Kidney (tissue), 14 donors: ENCODE data around the gene ADAMTSL2. TPM values are rescaled to one million over a fixed set of nuclear protein-coding genes. Genes with fewer than 3 reads are reported as not detected.

ENCODE experiments used
- DNase-seq, 5 donors: peaks; one replicate each; pipeline ENCODE4 v3.0.0-alpha.2; 2013 to 2020
- FAIRE-seq: peaks from 2 replicates; lab custom pipeline; 2012; peaks lifted over from hg19 to GRCh38; lab: Jason Lieb, UNC
- H3K27ac ChIP-seq, 2 donors: one replicate each; pipeline ENCODE4 v1.7.0; 2013; ENCODE audit warnings: low read depth in 2 of 2, low read length in 2 of 2, inconsistent platforms in 1 of 2
- H3K27me3 ChIP-seq: one replicate; pipeline ENCODE4 v1.7.1; 2013; ENCODE audit warnings: low read length, inconsistent platforms; ENCODE audit not compliant: control insufficient read depth, insufficient read depth
- H3K36me3 ChIP-seq, 3 donors: one replicate each; pipeline versions ENCODE4 v1.7.0 to v1.7.1; 2013; ENCODE audit warnings: low read length in 3 of 3, control low read depth in 1 of 3, inconsistent platforms in 1 of 3; ENCODE audit not compliant: insufficient read depth in 3 of 3, control insufficient read depth in 2 of 3
- H3K4me1 ChIP-seq, 3 donors: one replicate each; pipeline versions ENCODE4 v1.7.0 to v1.7.1; 2013; ENCODE audit warnings: low read length in 3 of 3, inconsistent platforms in 1 of 3, low read depth in 1 of 3; ENCODE audit not compliant: control insufficient read depth in 2 of 3, insufficient read depth in 2 of 3
- H3K4me3 ChIP-seq, 3 donors: one replicate each; pipeline versions ENCODE4 v1.7.0 to v1.8.1; 2013; ENCODE audit warnings: low read length in 3 of 3, control low read depth in 1 of 3, inconsistent platforms in 1 of 3
- H3K9ac ChIP-seq, 3 donors: one replicate each; pipeline versions ENCODE4 v1.7.0 to v1.7.1; 2013; ENCODE audit warnings: low read length in 3 of 3, control low read depth in 1 of 3, inconsistent platforms in 1 of 3
- H3K9me3 ChIP-seq, 3 donors: one replicate each; pipeline versions ENCODE4 v1.7.0 to v1.7.1; 2013; ENCODE audit warnings: low read length in 3 of 3, control low read depth in 1 of 3, inconsistent platforms in 1 of 3; ENCODE audit not compliant: control insufficient read depth in 2 of 3, insufficient read depth in 1 of 3
- intact Hi-C: fragments of 100-400 bp; cut with DNase I; formaldehyde crosslinking; loops from one replicate; pipeline ENCODE4 v1.11.1; 2022
- polyA plus RNA-seq: library from polyadenylated mRNA; stranded (reverse); fragments of 350-450 nt; fragmentation: Illumina TruSeq; extraction: RNeasy Lipid Tissue Mini Kit (QIAGEN cat#74804); gene quantifications from one replicate; pipeline ENCODE4 v1.2.3, GENCODE V29; 2014; ENCODE audit warnings: low read depth, low replicate concordance; ENCODE audit not compliant: insufficient read depth
- total RNA-seq: library from RNA; stranded (reverse); fragmentation: NEBNext Ultra II Directional; extraction: Animal tissue kit (Norgen Biotek cat#: 25700); gene quantifications from one replicate; pipeline ENCODE4 v1.2.1, GENCODE V29; 2021
- TF ChIP-seq, protein P1 (sequence below): IDR thresholded peaks from 3 replicates; pipeline ENCODE4 v1.5.1; 2012; ENCODE audit warnings: mild to moderate bottlenecking, moderate library complexity, borderline replicate concordance; ENCODE audit not compliant: insufficient read depth; ENCODE audit errors: extremely low read depth
- donor health status: control.
- donor health status: control.
- donor health status: control.
- donor health status: control.
- donor health status: control.
- donor health status: DM: yes; HTN: yes; CAD: no.
- donor health status: Normal renal cell carcinoma (clear cell type).

Gene ADAMTSL2
- total and polyA plus RNA-seq, 2 donors from 2014 or later, result 20.0 to 32.1 TPM

DNA sequence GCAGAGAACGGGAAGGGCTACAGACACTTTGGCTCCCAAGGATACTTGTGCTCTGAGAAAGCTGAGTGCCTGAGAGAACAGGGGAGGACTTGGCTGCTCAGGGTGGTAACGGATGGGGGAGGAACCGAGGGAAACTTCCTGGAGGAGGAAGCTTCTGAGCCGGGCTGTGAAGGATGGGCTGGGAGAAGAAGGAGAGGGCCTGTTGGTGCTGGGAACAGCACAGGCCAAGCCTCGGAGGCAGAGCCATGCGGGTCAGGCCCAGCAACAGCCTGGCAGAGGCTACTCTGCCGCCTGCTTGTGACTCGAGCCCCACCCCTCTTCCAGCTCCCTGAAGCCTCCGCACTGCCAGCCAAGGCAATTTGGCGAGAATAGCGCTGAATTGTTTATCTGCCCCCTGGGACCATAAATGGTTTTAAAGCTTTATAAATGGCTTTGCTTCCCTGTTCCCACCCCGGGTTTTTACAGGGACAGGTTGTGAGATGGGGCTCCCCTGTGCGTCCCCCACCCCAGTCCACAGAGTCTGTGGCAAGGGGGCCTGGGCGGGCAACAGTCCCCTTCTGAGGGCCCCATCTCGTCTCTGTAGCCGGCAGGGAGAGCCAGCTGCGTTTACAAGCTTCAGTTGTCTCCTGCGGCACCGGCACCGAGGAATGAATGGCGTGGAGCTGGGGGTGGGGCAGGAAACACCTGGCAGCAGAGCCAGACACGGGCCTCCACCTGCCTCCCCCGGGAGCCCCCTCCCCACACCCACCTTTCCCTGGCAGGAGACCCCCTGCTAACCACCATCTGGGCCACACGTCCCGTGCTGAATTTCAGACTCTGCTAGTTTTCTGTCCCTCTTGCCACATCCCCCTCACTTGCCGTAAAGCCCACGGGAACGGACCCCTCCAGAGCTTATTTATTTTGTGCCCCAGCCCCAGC is 50.3 kb downstream of the ADAMTSL2 start:
- H3K27ac ChIP-seq, result no peak overlapping the region
- H3K27me3 ChIP-seq, result no peaks in the 10 kb centered on the region
- no peak overlapping the region for H3K9ac ChIP-seq
- H3K4me1 ChIP-seq, result peaks cover 0 to 3% (median 0%) of the 10 kb centered on the region in 3 donors
- FAIRE-seq, result no peak
- intact Hi-C loops, result no loop called here
- no peaks in the 10 kb centered on the region for H3K9me3 ChIP-seq
- no peaks in the 10 kb centered on the region for H3K36me3 ChIP-seq
- no peak overlapping the region for H3K4me3 ChIP-seq
- peak in 4 of 5 donors; percentile 39 to 77 (median 52) for DNase-seq
- TF ChIP-seq, protein P1, sequence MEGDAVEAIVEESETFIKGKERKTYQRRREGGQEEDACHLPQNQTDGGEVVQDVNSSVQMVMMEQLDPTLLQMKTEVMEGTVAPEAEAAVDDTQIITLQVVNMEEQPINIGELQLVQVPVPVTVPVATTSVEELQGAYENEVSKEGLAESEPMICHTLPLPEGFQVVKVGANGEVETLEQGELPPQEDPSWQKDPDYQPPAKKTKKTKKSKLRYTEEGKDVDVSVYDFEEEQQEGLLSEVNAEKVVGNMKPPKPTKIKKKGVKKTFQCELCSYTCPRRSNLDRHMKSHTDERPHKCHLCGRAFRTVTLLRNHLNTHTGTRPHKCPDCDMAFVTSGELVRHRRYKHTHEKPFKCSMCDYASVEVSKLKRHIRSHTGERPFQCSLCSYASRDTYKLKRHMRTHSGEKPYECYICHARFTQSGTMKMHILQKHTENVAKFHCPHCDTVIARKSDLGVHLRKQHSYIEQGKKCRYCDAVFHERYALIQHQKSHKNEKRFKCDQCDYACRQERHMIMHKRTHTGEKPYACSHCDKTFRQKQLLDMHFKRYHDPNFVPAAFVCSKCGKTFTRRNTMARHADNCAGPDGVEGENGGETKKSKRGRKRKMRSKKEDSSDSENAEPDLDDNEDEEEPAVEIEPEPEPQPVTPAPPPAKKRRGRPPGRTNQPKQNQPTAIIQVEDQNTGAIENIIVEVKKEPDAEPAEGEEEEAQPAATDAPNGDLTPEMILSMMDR, result no peak

DNA sequence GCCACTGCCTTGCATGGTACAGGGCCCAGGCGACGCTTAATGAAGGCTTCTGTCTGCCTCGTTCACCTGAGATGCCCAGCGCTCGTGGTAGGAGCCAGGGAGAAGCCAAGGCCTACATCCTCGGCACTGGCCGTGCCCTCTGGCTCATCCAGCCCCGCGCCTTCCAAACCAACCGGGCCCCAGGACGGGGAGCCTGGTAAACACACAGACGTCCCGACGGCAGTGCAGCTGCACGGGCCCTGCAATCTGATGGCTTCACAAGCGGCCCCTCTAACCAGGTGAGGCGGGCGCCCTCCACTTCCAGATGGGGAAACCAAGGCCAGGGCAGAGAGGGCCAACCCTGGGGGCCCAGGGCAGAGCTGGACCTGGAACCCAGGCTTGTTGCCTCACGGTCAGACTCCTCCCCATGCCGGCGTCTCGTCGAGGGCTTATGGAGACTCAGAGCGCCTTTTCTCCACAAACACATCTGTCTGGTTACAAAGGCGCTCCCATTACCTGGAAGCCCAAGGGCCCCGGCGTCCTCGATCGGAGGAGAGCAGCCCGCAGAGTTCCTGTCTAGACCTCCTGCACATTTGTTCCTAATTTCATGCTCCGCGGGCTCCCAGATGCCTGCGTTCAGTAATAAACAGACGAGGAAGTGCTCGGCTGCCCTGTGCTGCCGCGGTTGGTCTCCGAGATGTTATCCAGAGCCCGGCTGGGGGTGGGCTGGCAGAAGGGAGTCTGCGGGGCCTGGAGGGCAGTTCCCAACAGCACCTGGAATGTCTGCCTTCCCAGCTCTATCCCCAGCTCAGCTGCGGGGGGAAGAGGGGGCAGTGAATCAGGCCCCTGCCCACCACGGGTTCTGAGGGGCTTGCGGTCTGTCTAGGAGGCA is 51.2 kb downstream of the ADAMTSL2 start:
- Histone ChIP-seq H3K27ac (no peak overlapping the region), H3K9ac (no peak overlapping the region), H3K27me3 (no peaks in the 10 kb centered on the region), H3K36me3 (no peaks in the 10 kb centered on the region), H3K4me1 (peaks cover 0 to 3% (median 0%) of the 10 kb centered on the region in 3 donors), H3K9me3 (no peaks in the 10 kb centered on the region), H3K4me3 (no peak overlapping the region)
- FAIRE-seq (no peak), DNase-seq (peak in 4 of 5 donors; percentile 73 to 87 (median 80))
- intact Hi-C loops, result no loop called here
- TF ChIP-seq, protein P1, result no peak

DNA sequence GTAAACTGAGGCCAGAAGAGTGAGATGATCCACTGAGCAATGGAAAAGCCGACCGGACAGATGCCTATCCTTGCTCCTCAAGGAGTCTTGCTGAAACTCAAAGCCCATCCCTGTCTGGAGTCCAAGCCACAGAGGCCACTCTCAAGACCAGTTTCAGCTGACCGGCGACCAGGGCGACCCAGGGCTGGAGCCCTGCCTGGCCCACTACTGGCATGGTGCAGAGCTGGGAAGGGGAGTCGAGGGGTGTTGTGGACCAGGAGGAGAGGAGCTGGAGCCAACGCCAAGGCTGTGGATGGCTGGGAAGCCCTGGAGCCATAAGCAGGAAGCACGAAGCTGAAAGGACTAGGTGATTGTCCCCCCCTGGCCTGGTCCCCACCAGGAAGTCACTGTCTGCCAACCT is 52.5 kb downstream of the ADAMTSL2 start:
- intact Hi-C loops, result no loop called here
- H3K27me3 ChIP-seq, result no peaks in the 10 kb centered on the region
- no peaks in the 10 kb centered on the region for H3K9me3 ChIP-seq
- H3K27ac ChIP-seq, result no peak overlapping the region
- H3K4me1 ChIP-seq, result peaks cover 0 to 3% (median 0%) of the 10 kb centered on the region in 3 donors
- DNase-seq, result no peak
- H3K4me3 ChIP-seq, result no peak overlapping the region
- TF ChIP-seq, protein P1, result no peak
- no peak overlapping the region for H3K9ac ChIP-seq
- no peaks in the 10 kb centered on the region for H3K36me3 ChIP-seq
- no peak for FAIRE-seq
